Endometrial microvascular endothelial cells (primary cell): ENCODE results near the gene UBE2J1. TPM values are rescaled to one million over a fixed set of nuclear protein-coding genes. Genes with fewer than 3 reads are reported as not detected.

ENCODE experiments used
- total RNA-seq: library from RNA; depleted of rRNA; stranded (reverse); fragments of >200 nt; gene quantifications from one replicate; pipeline ENCODE4 v1.2.3, GENCODE V29; 2015; ENCODE audit errors: inconsistent ontology term

UBE2J1 gene
- total RNA-seq, 1 donor from 2014 or later = 52.8 TPM

Other genes with a start within 250 kb of the UBE2J1 start
- gene SRSF12, start 234.7 kb downstream of the UBE2J1 start, total RNA-seq = 0.09 TPM
- gene PM20D2, start 206.7 kb downstream of the UBE2J1 start, total RNA-seq = 15.2 TPM
- not detected for gene GABRR1, start 135.4 kb downstream of the UBE2J1 start, total RNA-seq
- gene GABRR2, start 37.4 kb downstream of the UBE2J1 start, total RNA-seq = not detected
- gene RRAGD, start 59.6 kb upstream of the UBE2J1 start, total RNA-seq = not detected
- 7.0 TPM for gene ANKRD6, start 80.4 kb upstream of the UBE2J1 start, total RNA-seq